ENCODE data around the gene CLEC4E. TPM values are rescaled to one million over a fixed set of nuclear protein-coding genes. Genes with fewer than 3 reads are reported as not detected.
"Not testable (repeated sequence)": the region's sequence is repeated elsewhere in the genome, so short reads cannot be mapped to it uniquely, and the experiment has no call there.

CLEC4E gene, protein sequence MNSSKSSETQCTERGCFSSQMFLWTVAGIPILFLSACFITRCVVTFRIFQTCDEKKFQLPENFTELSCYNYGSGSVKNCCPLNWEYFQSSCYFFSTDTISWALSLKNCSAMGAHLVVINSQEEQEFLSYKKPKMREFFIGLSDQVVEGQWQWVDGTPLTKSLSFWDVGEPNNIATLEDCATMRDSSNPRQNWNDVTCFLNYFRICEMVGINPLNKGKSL
- total RNA-seq (2022) (not detected in 2 replicates), Bru-seq, nascent RNA (not detected), BruChase-seq, experiment 1, labeled RNA remaining after a 6-hour chase (not detected), BruChase-seq, experiment 2, labeled RNA remaining after a 2-hour chase (not detected)
- long read RNA-seq: 0 reads

DNA sequence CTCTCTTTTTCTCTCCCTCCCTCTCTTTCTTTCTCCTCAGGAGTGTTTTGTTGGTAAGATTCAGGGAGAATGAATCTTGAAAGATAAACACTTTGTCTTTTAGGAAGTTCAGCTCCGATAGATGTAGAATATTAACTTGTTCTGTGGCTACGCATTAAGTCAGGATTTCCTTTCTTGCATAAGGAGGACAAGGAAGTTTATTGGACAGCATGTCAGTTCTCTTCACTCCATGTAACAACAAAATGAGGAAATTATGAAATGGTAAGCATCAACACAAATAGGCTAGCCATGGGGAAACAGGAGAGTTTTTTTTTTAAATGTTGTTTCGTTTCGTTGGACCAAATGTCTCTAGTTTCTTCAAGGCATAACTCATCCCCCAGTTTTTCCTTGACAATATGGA lies at the start of gene CLEC4E:
TSS of gene CLEC4E (minus strand) at position 75 of the 400 bp plus-strand sequence. CDS start 108 bp downstream, outside the sequence.
- CTCF ChIA-PET: interaction anchor here (0.6 to 5.6 kb wide), 3 partner anchors 68 to 349 kb away, joined by 3 to 135 read pairs (median 6); partner anchors contain the start of gene AICDA
- DNase-seq (ENCODE audit: unreplicated experiment); H3K4me1 Mint-ChIP-seq (ENCODE audit: insufficient read depth, unreplicated experiment); H3K9me3 Mint-ChIP-seq (ENCODE audit: unreplicated experiment); H3K27ac Mint-ChIP-seq (ENCODE audit: low read depth, unreplicated experiment); BruUV-seq (replicated peaks); POLR2A ChIA-PET; H3K4me3 Mint-ChIP-seq (ENCODE audit: unreplicated experiment); H3K36me3 Mint-ChIP-seq (ENCODE audit: insufficient read depth, unreplicated experiment): not testable (repeated sequence)
- H3K27me3 Mint-ChIP-seq (ENCODE audit: insufficient read depth, unreplicated experiment): peaks cover 54% of the 10 kb centered on the region
- intact Hi-C loops (cut with micrococcal nuclease): loop anchor here (5.0 kb wide), 2 partner anchors 351 to 496 kb away; no protein-coding TSS in a partner anchor

DNA sequence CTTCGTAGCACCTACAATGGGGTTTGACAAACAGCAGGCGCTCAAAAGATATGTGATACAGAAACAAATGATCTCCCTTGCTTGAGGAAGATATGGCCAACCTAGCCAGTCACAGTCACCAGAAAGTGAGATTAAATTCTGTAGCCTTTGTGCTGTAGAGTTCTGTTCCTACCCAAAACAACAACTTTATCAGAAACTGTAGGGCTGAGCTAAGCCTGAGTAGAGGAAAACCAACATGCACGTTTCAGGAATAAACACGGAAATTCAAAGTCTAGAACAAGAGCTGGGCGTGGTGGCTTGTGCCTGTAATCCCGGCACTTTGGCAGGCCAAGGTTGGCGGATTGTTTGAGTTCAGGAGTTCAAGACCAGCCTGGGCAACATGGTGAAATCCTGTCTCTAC lies 49.0 kb upstream of the CLEC4E start:
- Mint-ChIP-seq H3K4me1 (ENCODE audit: insufficient read depth, unreplicated experiment) (no peaks in the 10 kb centered on the region), H3K27me3 (ENCODE audit: insufficient read depth, unreplicated experiment) (no peaks in the 10 kb centered on the region), H3K9me3 (ENCODE audit: unreplicated experiment) (no peaks in the 10 kb centered on the region), H3K27ac (ENCODE audit: low read depth, unreplicated experiment) (no peak overlapping the region), H3K36me3 (ENCODE audit: insufficient read depth, unreplicated experiment) (no peaks in the 10 kb centered on the region), H3K4me3 (ENCODE audit: unreplicated experiment) (no peak overlapping the region)
- BruUV-seq (replicated peaks): no TSS peak
- no peak for DNase-seq (ENCODE audit: unreplicated experiment)
- CTCF ChIA-PET: interaction anchor here (0.7 to 3.5 kb wide), 4 partner anchors 10 to 45 kb away, joined by 3 to 20 read pairs (median 8); no protein-coding TSS in a partner anchor
- POLR2A ChIA-PET: no interaction called here
- TF ChIP-seq, protein P1, sequence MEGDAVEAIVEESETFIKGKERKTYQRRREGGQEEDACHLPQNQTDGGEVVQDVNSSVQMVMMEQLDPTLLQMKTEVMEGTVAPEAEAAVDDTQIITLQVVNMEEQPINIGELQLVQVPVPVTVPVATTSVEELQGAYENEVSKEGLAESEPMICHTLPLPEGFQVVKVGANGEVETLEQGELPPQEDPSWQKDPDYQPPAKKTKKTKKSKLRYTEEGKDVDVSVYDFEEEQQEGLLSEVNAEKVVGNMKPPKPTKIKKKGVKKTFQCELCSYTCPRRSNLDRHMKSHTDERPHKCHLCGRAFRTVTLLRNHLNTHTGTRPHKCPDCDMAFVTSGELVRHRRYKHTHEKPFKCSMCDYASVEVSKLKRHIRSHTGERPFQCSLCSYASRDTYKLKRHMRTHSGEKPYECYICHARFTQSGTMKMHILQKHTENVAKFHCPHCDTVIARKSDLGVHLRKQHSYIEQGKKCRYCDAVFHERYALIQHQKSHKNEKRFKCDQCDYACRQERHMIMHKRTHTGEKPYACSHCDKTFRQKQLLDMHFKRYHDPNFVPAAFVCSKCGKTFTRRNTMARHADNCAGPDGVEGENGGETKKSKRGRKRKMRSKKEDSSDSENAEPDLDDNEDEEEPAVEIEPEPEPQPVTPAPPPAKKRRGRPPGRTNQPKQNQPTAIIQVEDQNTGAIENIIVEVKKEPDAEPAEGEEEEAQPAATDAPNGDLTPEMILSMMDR (IDR thresholded peaks at IDR 0.05; ENCODE audit: unreplicated experiment): no peak
- intact Hi-C loops (cut with micrococcal nuclease): no loop called here

DNA sequence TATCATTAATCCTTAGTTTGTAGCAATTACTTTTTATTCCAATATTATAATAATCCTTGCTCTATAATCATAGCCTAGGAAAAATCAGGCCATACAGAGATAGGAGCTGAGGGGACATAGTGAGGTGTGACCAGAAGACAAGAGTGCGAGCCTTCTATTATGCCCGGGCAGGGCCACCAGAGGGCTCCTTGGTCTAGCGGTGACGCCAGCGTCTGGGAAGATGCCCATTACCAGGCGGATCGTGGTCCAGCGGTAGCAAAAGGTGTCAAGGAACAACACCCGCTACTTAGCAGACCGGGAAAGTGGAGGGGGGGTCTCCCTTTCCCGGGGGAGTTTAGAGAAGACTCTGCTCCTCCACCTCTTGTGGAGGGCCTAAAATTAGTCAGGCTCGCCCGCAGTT lies 43.8 kb upstream of the CLEC4E start:
- H3K4me1 Mint-ChIP-seq (ENCODE audit: insufficient read depth, unreplicated experiment); intact Hi-C loops (cut with micrococcal nuclease); H3K27me3 Mint-ChIP-seq (ENCODE audit: insufficient read depth, unreplicated experiment); H3K4me3 Mint-ChIP-seq (ENCODE audit: unreplicated experiment); BruUV-seq (replicated peaks); DNase-seq (ENCODE audit: unreplicated experiment); H3K9me3 Mint-ChIP-seq (ENCODE audit: unreplicated experiment); H3K36me3 Mint-ChIP-seq (ENCODE audit: insufficient read depth, unreplicated experiment); POLR2A ChIA-PET; H3K27ac Mint-ChIP-seq (ENCODE audit: low read depth, unreplicated experiment); CTCF ChIA-PET: not testable (repeated sequence)

DNA sequence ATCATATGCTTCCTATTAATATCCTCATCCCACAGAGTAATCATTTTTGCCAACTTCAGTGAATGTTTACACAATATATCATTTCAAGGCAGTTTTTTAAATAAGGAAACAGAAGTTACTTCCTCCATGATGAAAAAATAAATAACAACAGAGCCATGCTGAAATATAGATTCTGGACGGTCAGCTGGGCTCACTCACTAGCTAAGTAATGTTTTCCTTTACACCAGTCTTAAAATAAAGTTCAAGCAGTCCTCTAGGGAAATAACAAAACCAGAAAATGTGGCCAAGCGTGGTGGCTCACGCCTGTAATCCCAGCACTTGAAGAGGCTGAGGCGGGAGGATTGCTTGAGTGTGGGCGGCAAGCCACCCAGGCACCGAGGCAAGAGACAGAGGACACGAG lies 43.3 kb upstream of the CLEC4E start:
- Mint-ChIP-seq H3K27me3 (ENCODE audit: insufficient read depth, unreplicated experiment) (no peaks in the 10 kb centered on the region), H3K4me3 (ENCODE audit: unreplicated experiment) (no peak overlapping the region), H3K9me3 (ENCODE audit: unreplicated experiment) (no peaks in the 10 kb centered on the region), H3K4me1 (ENCODE audit: insufficient read depth, unreplicated experiment) (no peaks in the 10 kb centered on the region), H3K36me3 (ENCODE audit: insufficient read depth, unreplicated experiment) (no peaks in the 10 kb centered on the region), H3K27ac (ENCODE audit: low read depth, unreplicated experiment) (no peak overlapping the region)
- CTCF ChIA-PET: interaction anchor here (0.6 to 1.0 kb wide), 2 partner anchors 39 to 644 kb away, joined by 3 read pairs; no protein-coding TSS in a partner anchor
- no TSS peak for BruUV-seq (replicated peaks)
- intact Hi-C loops (cut with micrococcal nuclease): no loop called here
- DNase-seq (ENCODE audit: unreplicated experiment): no peak
- TF ChIP-seq, protein P1 (IDR thresholded peaks at IDR 0.05; ENCODE audit: unreplicated experiment): no peak
- POLR2A ChIA-PET: no interaction called here

DNA sequence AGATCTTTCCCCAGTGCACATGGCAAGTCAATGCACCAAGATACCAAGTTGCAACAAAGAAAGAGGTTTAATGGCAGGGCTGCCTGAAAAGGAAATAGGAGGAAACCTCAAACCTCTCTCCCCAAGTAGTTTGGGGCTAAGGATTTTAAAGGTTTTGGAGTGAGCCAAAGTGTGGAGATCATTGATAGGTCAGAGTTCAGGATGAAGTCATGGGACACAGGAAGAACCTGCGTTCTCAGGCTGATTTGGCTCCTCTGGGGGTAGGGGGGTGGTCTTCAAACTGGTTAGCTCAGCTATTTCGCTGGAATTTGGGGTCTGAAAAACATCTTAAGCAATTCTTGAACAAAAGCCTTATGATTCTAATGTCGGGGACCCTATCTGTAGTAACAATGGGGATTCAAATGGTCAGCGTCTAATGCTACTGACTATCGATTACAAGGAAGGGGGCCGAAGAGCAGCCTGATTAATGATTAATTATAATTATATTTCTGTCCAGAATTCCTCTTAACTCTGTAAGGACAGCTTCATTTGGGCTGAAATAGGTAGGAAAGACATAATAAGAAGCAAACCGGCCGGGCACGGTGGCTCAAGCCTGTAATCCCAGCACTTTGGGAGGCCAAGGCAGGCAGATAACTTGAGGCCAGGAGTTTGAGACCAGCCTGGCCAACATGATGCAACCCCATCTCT lies 40.5 kb upstream of the CLEC4E start:
- no peak overlapping the region for H3K27ac Mint-ChIP-seq (ENCODE audit: low read depth, unreplicated experiment)

More for the DNA sequence above, 40.5 kb upstream of the CLEC4E start:
- Mint-ChIP-seq H3K4me1 (ENCODE audit: insufficient read depth, unreplicated experiment) (no peaks in the 10 kb centered on the region), H3K4me3 (ENCODE audit: unreplicated experiment) (no peak overlapping the region), H3K27me3 (ENCODE audit: insufficient read depth, unreplicated experiment) (peaks cover 10% of the 10 kb centered on the region), H3K36me3 (ENCODE audit: insufficient read depth, unreplicated experiment) (no peaks in the 10 kb centered on the region), H3K9me3 (ENCODE audit: unreplicated experiment) (no peaks in the 10 kb centered on the region)
- TF ChIP-seq, protein P1 (IDR thresholded peaks at IDR 0.05; ENCODE audit: unreplicated experiment): no peak
- ChIA-PET POLR2A (no interaction called here), CTCF (interaction anchor here (1.0 kb wide), 1 partner anchor 37 kb away, joined by 3 read pairs; no protein-coding TSS in a partner anchor)
- intact Hi-C loops (cut with micrococcal nuclease): no loop called here
- no TSS peak for BruUV-seq (replicated peaks)
- DNase-seq (ENCODE audit: unreplicated experiment): no peak
